PC-9 (cell line): Measurements from ENCODE around the gene TLX2. TPM values are rescaled to one million over a fixed set of nuclear protein-coding genes. Genes with fewer than 3 reads are reported as not detected.

Experiments used
- BruUV-seq: library from RNA; stranded (reverse); fragments of 400-500 nt; replicated peaks from 2 replicates; lab custom pipeline; 2021; lab: Mats Ljungman, UMichigan
- CTCF ChIA-PET: fragments of 300-600 bp; sonication (Branson Sonifier 250); formaldehyde crosslinking; loops from one replicate; lab custom pipeline; 2022; ENCODE audit warnings: antibody characterized with exemption; lab: Charles Lee
- POLR2A ChIA-PET: fragments of 300-600 bp; sonication (Branson Sonifier 250); formaldehyde crosslinking; loops from one replicate; lab custom pipeline; 2022; ENCODE audit warnings: antibody characterized with exemption; ENCODE audit not compliant: unreplicated experiment; lab: Charles Lee
- DNase-seq, 2 experiments: peaks; one replicate each; pipeline versions ENCODE4 v3.0.0 to v3.0.0-alpha.2; 2015 to 2022; ENCODE audit warnings: mixed read lengths in 1 of 2
- H2AFZ ChIP-seq: fragments of 200-600 bp; sonication (generic); 2 replicates; pipeline ENCODE4 v1.8.1; 2017; ENCODE audit warnings: antibody characterized with exemption
- H3F3A ChIP-seq: fragments of 200-600 bp; sonication (generic); 2 replicates; pipeline ENCODE4 v1.8.1; 2017; ENCODE audit warnings: antibody characterized with exemption, mild to moderate bottlenecking, low read depth; ENCODE audit not compliant: insufficient read depth
- H3K27ac ChIP-seq: fragments of 200-600 bp; sonication (generic); 2 replicates; pipeline ENCODE4 v1.6.1; 2016; ENCODE audit warnings: mixed run types
- H3K27me3 ChIP-seq: fragments of 200-600 bp; sonication (generic); 2 replicates; pipeline ENCODE4 v1.6.1; 2016; ENCODE audit warnings: low read depth, mixed run types; ENCODE audit not compliant: insufficient read depth
- H3K36me3 ChIP-seq: fragments of 200-600 bp; sonication (generic); 2 replicates; pipeline ENCODE4 v1.6.1; 2016; ENCODE audit warnings: low read depth, mixed run types
- H3K4me1 ChIP-seq: fragments of 200-600 bp; sonication (generic); replicated peaks from 2 replicates; pipeline ENCODE4 v1.6.1; 2016; ENCODE audit warnings: mixed run types; ENCODE audit not compliant: insufficient read depth
- H3K4me2 ChIP-seq: fragments of 200-600 bp; sonication (generic); 2 replicates; pipeline ENCODE4 v1.6.1; 2017; ENCODE audit warnings: mixed run types
- H3K4me3 ChIP-seq: fragments of 200-600 bp; sonication (generic); 2 replicates; pipeline ENCODE4 v1.6.1; 2016; ENCODE audit warnings: mixed run types
- H3K79me2 ChIP-seq: fragments of 200-600 bp; sonication (generic); 2 replicates; pipeline ENCODE4 v1.6.1; 2017; ENCODE audit warnings: low read depth, mixed run types
- H3K9me2 ChIP-seq: fragments of 200-600 bp; sonication (generic); 2 replicates; pipeline ENCODE4 v1.8.1; 2017; ENCODE audit warnings: mild to moderate bottlenecking; ENCODE audit not compliant: insufficient read depth
- H3K9me3 ChIP-seq: fragments of 200-600 bp; sonication (generic); 2 replicates; pipeline ENCODE4 v1.8.1; 2016; ENCODE audit warnings: low read depth; ENCODE audit not compliant: insufficient read depth
- H4K20me1 ChIP-seq: fragments of 200-600 bp; sonication (generic); 2 replicates; pipeline ENCODE4 v1.8.1; 2017; ENCODE audit not compliant: insufficient read depth
- CTCF ChIP-seq: fragments of 200-600 bp; sonication (generic); conservative IDR thresholded peaks from 2 replicates; pipeline ENCODE4 v1.6.1; 2017; ENCODE audit warnings: mixed run types, antibody characterized with exemption, mild to moderate bottlenecking, moderate library complexity
- EZH2 ChIP-seq: fragments of 200-600 bp; sonication (generic); IDR thresholded peaks from 2 replicates; pipeline ENCODE4 v1.8.0; 2017; ENCODE audit warnings: antibody characterized with exemption, low read depth
- intact Hi-C: fragments of 100-400 bp; cut with micrococcal nuclease; formaldehyde crosslinking; loops from one replicate; pipeline ENCODE4 v1.10.0; 2022; ENCODE audit not compliant: unreplicated experiment
- total RNA-seq: library from RNA; stranded (reverse); gene quantifications from 2 replicates; pipeline ENCODE4 v1.2.3, GENCODE V29; 2021

TLX2 gene
- total RNA-seq, 1 experiment from 2014 or later = 3.1 TPM

- intact Hi-C loops = loop anchor here (2.0 kb wide), 1 partner anchor 32 kb away; no protein-coding TSS in a partner anchor
- no peaks in the 10 kb centered on the region for H3K27me3 ChIP-seq
- peak overlapping the region; percentile 78 for H3K4me3 ChIP-seq
- POLR2A ChIA-PET = interaction anchor here (0.6 kb wide), 3 partner anchors 13 to 1169 kb away, joined by 5 to 14 read pairs (median 5); partner anchors contain the start of gene ALMS1
- no peaks in the 10 kb centered on the region for H3K9me3 ChIP-seq
- H4K20me1 ChIP-seq = no peaks in the 10 kb centered on the region
- H2AFZ ChIP-seq = peak overlapping the region; percentile 81
- no peaks in the 10 kb centered on the region for H3K36me3 ChIP-seq
- peaks cover 12% of the 10 kb centered on the region for H3K4me1 ChIP-seq
- H3K4me2 ChIP-seq = peak overlapping the region; percentile 81
- peaks cover 11% of the 10 kb centered on the region for H3K79me2 ChIP-seq
- CTCF ChIA-PET = no interaction called here
- DNase-seq = peak in 1 of 2 experiments; percentile 62
- peaks cover 29% of the 10 kb centered on the region; the same call in 1 of the 2 replicates for H3F3A ChIP-seq
- BruUV-seq = TSS peak; percentile 12
- no peak overlapping the region for H3K27ac ChIP-seq
- H3K9me2 ChIP-seq = no peaks in the 10 kb centered on the region
- TF ChIP-seq EZH2 = no peak
These were observed 40.7 kb downstream of the TLX2 start for GRCh38 chr2:74554820-74555531.

- peaks cover 4% of the 10 kb centered on the region for H3K79me2 ChIP-seq
- peak overlapping the region; percentile 78; the same call in 1 of the 2 replicates for H3K4me3 ChIP-seq
- no peak for DNase-seq
- ChIA-PET CTCF (no interaction called here), POLR2A (interaction anchor here (0.6 kb wide), 2 partner anchors 13 to 1170 kb away, joined by 5 to 14 read pairs; partner anchors contain the start of gene ALMS1)
- H2AFZ ChIP-seq = no peak overlapping the region
- no peaks in the 10 kb centered on the region for H3K9me3 ChIP-seq
- no peaks in the 10 kb centered on the region for H3K9me2 ChIP-seq
- peaks cover 5% of the 10 kb centered on the region; the same call in 1 of the 2 replicates for H3K4me1 ChIP-seq
- no peaks in the 10 kb centered on the region for H3K27me3 ChIP-seq
- BruUV-seq = no TSS peak
- intact Hi-C loops = loop anchor here (2.0 kb wide), 1 partner anchor 31 kb away; no protein-coding TSS in a partner anchor
- no peak for TF ChIP-seq EZH2
- no peak for TF ChIP-seq CTCF
- peaks cover 29% of the 10 kb centered on the region; the same call in 1 of the 2 replicates for H3F3A ChIP-seq
- no peaks in the 10 kb centered on the region for H4K20me1 ChIP-seq
- H3K27ac ChIP-seq = no peak overlapping the region
- no peaks in the 10 kb centered on the region for H3K36me3 ChIP-seq
- peak overlapping the region; percentile 81; the same call in 1 of the 2 replicates for H3K4me2 ChIP-seq
These were observed 41.4 kb downstream of the TLX2 start for GRCh38 chr2:74555610-74556103.

- H3K4me1 ChIP-seq = 0 out of 2 replicates have a peak, but pooled peaks cover 4% of the 10 kb centered on the region
- DNase-seq = no peak
- no TSS peak for BruUV-seq
- H4K20me1 ChIP-seq = no peaks in the 10 kb centered on the region
- CTCF ChIA-PET = no interaction called here
- H3K27ac ChIP-seq = no peak overlapping the region
- no peak overlapping the region for H2AFZ ChIP-seq
- H3F3A ChIP-seq = peaks cover 29% of the 10 kb centered on the region; the same call in 1 of the 2 replicates
- H3K27me3 ChIP-seq = no peaks in the 10 kb centered on the region
- no peaks in the 10 kb centered on the region for H3K9me3 ChIP-seq
- POLR2A ChIA-PET = no interaction called here
- intact Hi-C loops = no loop called here
- H3K36me3 ChIP-seq = no peaks in the 10 kb centered on the region
- no peaks in the 10 kb centered on the region for H3K9me2 ChIP-seq
- no peak for TF ChIP-seq CTCF
- TF ChIP-seq EZH2 = no peak
- no peaks in the 10 kb centered on the region for H3K79me2 ChIP-seq
- H3K4me3 ChIP-seq = no peak overlapping the region
- H3K4me2 ChIP-seq = no peak overlapping the region
These were observed 41.9 kb downstream of the TLX2 start for GRCh38 chr2:74556159-74556558.
